ENCODE measurements around the gene RNF166. TPM values are rescaled to one million over a fixed set of nuclear protein-coding genes. Genes with fewer than 3 reads are reported as not detected.

Gene RNF166
- total and polyA plus RNA-seq, 2 of the 13 experiments (the other 11 are each of a cell fraction or from before 2014, with no cell fraction given), result 21.4 to 23.0 TPM

GRCh38 chr16:88700636-88701482 is 5.3 kb downstream of the RNF166 start (continued):
- no peak for TF ChIP-seq ZBTB49 (CRISPR knock-in tag; IDR thresholded peaks at IDR 0.05; ENCODE audit: borderline replicate concordance)
- TF ChIP-seq ZFAT (CRISPR knock-in tag; conservative IDR thresholded peaks at IDR 0.05), result no peak
- TF ChIP-seq ATF5 (CRISPR knock-in tag; IDR thresholded peaks at IDR 0.05; ENCODE audit: low read depth), result no peak
- TF ChIP-seq HNF4G (IDR thresholded peaks at IDR 0.05; ENCODE audit: borderline replicate concordance, low read depth, low read length), result peak; percentile 30; the same call in 1 of the 2 replicates
- peak; percentile 68; the same call in 1 of the 2 replicates for TF ChIP-seq HNF4G (CRISPR knock-in tag; IDR thresholded peaks at IDR 0.05; ENCODE audit: borderline replicate concordance, low read depth)
- no peak for TF ChIP-seq MTA3 (CRISPR knock-in tag; IDR thresholded peaks at IDR 0.05)
- TF ChIP-seq ZNF816 (CRISPR knock-in tag; IDR thresholded peaks at IDR 0.05; ENCODE audit: borderline replicate concordance), result peak; percentile 96
- peak; percentile 73 for TF ChIP-seq U2AF1 (optimal IDR thresholded peaks at IDR 0.05; ENCODE audit: low read depth, low read length)
- 0 out of 2 replicates have a peak, but pooled peaks have one; percentile 71 for TF ChIP-seq GLI4 (CRISPR knock-in tag; IDR thresholded peaks at IDR 0.05; ENCODE audit: borderline replicate concordance)
- no peak for TF ChIP-seq HNRNPK (IDR thresholded peaks at IDR 0.05; ENCODE audit: low read depth, low read length, poor library complexity, severe bottlenecking)
- TF ChIP-seq SYNCRIP (IDR thresholded peaks at IDR 0.05; ENCODE audit: insufficient read depth, low read depth, low read length), result no peak
- TF ChIP-seq ZNF646 (CRISPR knock-in tag; IDR thresholded peaks at IDR 0.05), result no peak
- TF ChIP-seq NFIC (IDR thresholded peaks at IDR 0.05; ENCODE audit: low read length), result no peak
- TF ChIP-seq KLF15 (CRISPR knock-in tag; IDR thresholded peaks at IDR 0.05; ENCODE audit: borderline replicate concordance), result no peak
